ENCODE results near the gene GATA2. TPM values are rescaled to one million over a fixed set of nuclear protein-coding genes. Genes with fewer than 3 reads are reported as not detected.

Gene GATA2
- total and polyA plus RNA-seq, 2 experiments from 2014 or later: 0.52 to 0.83 TPM

DNA sequence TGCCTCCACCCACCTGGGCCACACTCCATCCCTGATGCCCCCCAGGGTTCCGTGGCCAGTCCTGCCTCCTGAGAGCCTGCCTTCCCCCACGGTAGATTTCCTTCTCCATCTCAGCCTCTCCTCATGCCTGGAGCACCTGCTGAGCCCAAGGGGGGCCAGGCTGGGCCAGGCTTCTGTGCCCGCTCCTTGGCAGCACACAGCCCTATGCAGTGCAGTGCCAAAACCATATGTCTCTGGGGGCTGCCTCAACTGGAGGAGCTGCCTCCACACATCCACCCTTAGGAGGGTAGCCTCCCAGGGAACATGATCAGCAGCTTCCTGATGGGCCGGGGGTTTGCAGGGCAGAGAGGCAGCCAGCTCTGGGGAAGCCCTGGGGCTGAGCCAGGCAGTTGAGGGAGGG, 24.6 kb upstream of the GATA2 start:
- H3K9me3 Mint-ChIP-seq: peaks cover 7% of the 10 kb centered on the region; the same call in 2 of the 3 replicates
- Histone ChIP-seq H3K79me2 (replicated peaks; ENCODE audit: insufficient read depth) (no peaks in the 10 kb centered on the region), H3K9me2 (ENCODE audit: insufficient read depth) (no peaks in the 10 kb centered on the region), H3K4me3 (no peak overlapping the region), H3K27ac (ENCODE audit: low read depth) (no peak overlapping the region), H3F3A (replicated peaks; ENCODE audit: low read depth) (no peaks in the 10 kb centered on the region), H3K27me3 (ENCODE audit: insufficient read depth) (no peaks in the 10 kb centered on the region), H3K4me1 (ENCODE audit: insufficient read depth) (no peaks in the 10 kb centered on the region), H3K4me2 (no peak overlapping the region), H3K36me3 (ENCODE audit: insufficient read depth) (no peaks in the 10 kb centered on the region), H4K20me1 (replicated peaks; ENCODE audit: insufficient read depth) (no peaks in the 10 kb centered on the region), H2AFZ (no peak overlapping the region)
- H3K4me3 Mint-ChIP-seq: no peak overlapping the region
- DNase-seq (ENCODE audit: low spot score) (no peak), ATAC-seq (no peak)
- H3K27ac Mint-ChIP-seq: no peak overlapping the region
- H3K27me3 Mint-ChIP-seq (ENCODE audit: insufficient read depth, low read depth, poor library complexity): peaks cover 9% of the 10 kb centered on the region
- no peaks in the 10 kb centered on the region for H3K36me3 Mint-ChIP-seq (ENCODE audit: low read depth)
- no peak for TF ChIP-seq NANOG (IDR thresholded peaks at IDR 0.05; ENCODE audit: borderline replicate concordance)
- TF ChIP-seq STAT1 (IDR thresholded peaks at IDR 0.05; ENCODE audit: unreplicated experiment): no peak
- TF ChIP-seq ZNF331 (CRISPR knock-in tag; IDR thresholded peaks at IDR 0.05; ENCODE audit: low read depth): no peak
- TF ChIP-seq, protein P1, sequence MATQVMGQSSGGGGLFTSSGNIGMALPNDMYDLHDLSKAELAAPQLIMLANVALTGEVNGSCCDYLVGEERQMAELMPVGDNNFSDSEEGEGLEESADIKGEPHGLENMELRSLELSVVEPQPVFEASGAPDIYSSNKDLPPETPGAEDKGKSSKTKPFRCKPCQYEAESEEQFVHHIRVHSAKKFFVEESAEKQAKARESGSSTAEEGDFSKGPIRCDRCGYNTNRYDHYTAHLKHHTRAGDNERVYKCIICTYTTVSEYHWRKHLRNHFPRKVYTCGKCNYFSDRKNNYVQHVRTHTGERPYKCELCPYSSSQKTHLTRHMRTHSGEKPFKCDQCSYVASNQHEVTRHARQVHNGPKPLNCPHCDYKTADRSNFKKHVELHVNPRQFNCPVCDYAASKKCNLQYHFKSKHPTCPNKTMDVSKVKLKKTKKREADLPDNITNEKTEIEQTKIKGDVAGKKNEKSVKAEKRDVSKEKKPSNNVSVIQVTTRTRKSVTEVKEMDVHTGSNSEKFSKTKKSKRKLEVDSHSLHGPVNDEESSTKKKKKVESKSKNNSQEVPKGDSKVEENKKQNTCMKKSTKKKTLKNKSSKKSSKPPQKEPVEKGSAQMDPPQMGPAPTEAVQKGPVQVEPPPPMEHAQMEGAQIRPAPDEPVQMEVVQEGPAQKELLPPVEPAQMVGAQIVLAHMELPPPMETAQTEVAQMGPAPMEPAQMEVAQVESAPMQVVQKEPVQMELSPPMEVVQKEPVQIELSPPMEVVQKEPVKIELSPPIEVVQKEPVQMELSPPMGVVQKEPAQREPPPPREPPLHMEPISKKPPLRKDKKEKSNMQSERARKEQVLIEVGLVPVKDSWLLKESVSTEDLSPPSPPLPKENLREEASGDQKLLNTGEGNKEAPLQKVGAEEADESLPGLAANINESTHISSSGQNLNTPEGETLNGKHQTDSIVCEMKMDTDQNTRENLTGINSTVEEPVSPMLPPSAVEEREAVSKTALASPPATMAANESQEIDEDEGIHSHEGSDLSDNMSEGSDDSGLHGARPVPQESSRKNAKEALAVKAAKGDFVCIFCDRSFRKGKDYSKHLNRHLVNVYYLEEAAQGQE (IDR thresholded peaks at IDR 0.05; ENCODE audit: unreplicated experiment): no peak
- TF ChIP-seq CTCF (conservative IDR thresholded peaks at IDR 0.05; ENCODE audit: low read depth in 2 of 2): no peak
- TF ChIP-seq, protein P2, sequence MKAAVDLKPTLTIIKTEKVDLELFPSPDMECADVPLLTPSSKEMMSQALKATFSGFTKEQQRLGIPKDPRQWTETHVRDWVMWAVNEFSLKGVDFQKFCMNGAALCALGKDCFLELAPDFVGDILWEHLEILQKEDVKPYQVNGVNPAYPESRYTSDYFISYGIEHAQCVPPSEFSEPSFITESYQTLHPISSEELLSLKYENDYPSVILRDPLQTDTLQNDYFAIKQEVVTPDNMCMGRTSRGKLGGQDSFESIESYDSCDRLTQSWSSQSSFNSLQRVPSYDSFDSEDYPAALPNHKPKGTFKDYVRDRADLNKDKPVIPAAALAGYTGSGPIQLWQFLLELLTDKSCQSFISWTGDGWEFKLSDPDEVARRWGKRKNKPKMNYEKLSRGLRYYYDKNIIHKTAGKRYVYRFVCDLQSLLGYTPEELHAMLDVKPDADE (IDR thresholded peaks at IDR 0.05): no peak
- H3K4me1 Mint-ChIP-seq: no peaks in the 10 kb centered on the region

DNA sequence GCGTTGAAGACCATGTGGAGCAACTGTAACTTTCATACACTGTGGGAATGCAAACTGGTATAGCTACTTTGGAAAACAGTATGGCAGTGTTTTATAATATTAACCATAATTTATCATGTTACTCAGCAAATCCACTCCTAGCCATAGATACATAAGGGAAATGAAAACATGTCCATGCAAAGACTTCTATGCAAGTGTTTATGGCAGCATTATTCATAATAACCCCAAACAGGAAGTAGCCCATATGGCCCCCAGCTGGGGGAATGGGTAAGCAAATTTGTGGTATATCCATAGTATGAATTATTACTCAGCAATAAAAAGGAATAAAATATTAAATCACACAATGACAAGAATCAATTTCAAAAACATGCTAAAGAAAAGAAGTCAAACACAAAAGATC, 23.0 kb upstream of the GATA2 start:
- no peaks in the 10 kb centered on the region for H3K27me3 ChIP-seq (ENCODE audit: insufficient read depth)
- H3K4me2 ChIP-seq: no peak overlapping the region
- ATAC-seq (no peak), DNase-seq (ENCODE audit: low spot score) (no peak)
- H3K4me3 ChIP-seq: no peak overlapping the region
- TF ChIP-seq ZNF114 (CRISPR knock-in tag; IDR thresholded peaks at IDR 0.05) (no peak), CTCF (conservative IDR thresholded peaks at IDR 0.05; ENCODE audit: low read depth in 2 of 2) (no peak), EZH2 (IDR thresholded peaks at IDR 0.05; ENCODE audit: low read depth, unreplicated experiment) (no peak), STAT1 (IDR thresholded peaks at IDR 0.05; ENCODE audit: unreplicated experiment) (no peak), POLR2AphosphoS5 (IDR thresholded peaks at IDR 0.05; ENCODE audit: low read depth) (no peak)
- no peaks in the 10 kb centered on the region for H3K9me2 ChIP-seq (ENCODE audit: insufficient read depth)
- Mint-ChIP-seq H3K4me1 (no peaks in the 10 kb centered on the region), H3K9me3 (peaks cover 7% of the 10 kb centered on the region; the same call in 2 of the 3 replicates), H3K4me3 (no peak overlapping the region), H3K36me3 (ENCODE audit: low read depth) (no peaks in the 10 kb centered on the region), H3K27me3 (ENCODE audit: insufficient read depth, low read depth, poor library complexity) (peaks cover 6% of the 10 kb centered on the region), H3K27ac (no peak overlapping the region)
- H3K36me3 ChIP-seq (ENCODE audit: insufficient read depth): no peaks in the 10 kb centered on the region
- H2AFZ ChIP-seq: no peak overlapping the region
- H3F3A ChIP-seq (replicated peaks; ENCODE audit: low read depth): no peaks in the 10 kb centered on the region
- H3K79me2 ChIP-seq (replicated peaks; ENCODE audit: insufficient read depth): no peaks in the 10 kb centered on the region
- H4K20me1 ChIP-seq (replicated peaks; ENCODE audit: insufficient read depth): no peaks in the 10 kb centered on the region
- H3K27ac ChIP-seq (ENCODE audit: low read depth): no peak overlapping the region
- H3K4me1 ChIP-seq (ENCODE audit: insufficient read depth): no peaks in the 10 kb centered on the region

All from GM23338 (cell line).